HepG2 (cell line): Measurements from ENCODE around the gene PLEKHA5. TPM values are rescaled to one million over a fixed set of nuclear protein-coding genes. Genes with fewer than 3 reads are reported as not detected.

Experiments
- ATAC-seq: fragments of 200-7000 bp; cut with Tn5 transposase; 3 replicates; pipeline ENCODE4 v1.9.1; 2020; ENCODE audit warnings: mild to moderate bottlenecking, moderate library complexity
- BruUV-seq: library from RNA; stranded (reverse); fragments of 400-500 nt; replicated peaks from 2 replicates; lab custom pipeline; 2021; lab: Mats Ljungman, UMichigan
- CTCF ChIA-PET: fragments of 300-600 bp; formaldehyde crosslinking; extraction: SDS; loops from one replicate; lab custom pipeline; 2021; ENCODE audit warnings: low total read pairs, inconsistent platforms, low intra/inter-chr PET ratio; lab: Yijun Ruan, JAX
- POLR2A ChIA-PET: fragments of 350-600 bp; sonication (Branson Sonifier 250); formaldehyde crosslinking; loops from one replicate; lab custom pipeline; 2020; ENCODE audit warnings: antibody characterized with exemption, inconsistent platforms; lab: Yijun Ruan, JAX
- DNase-seq: peaks from one replicate; pipeline ENCODE4 v3.0.0-alpha.2; 2015; ENCODE audit warnings: low spot score
- FAIRE-seq: peaks from 3 replicates; lab custom pipeline; 2011; peaks lifted over from hg19 to GRCh38; lab: Jason Lieb, UNC
- H2AFZ ChIP-seq: one replicate; pipeline ENCODE4 v1.6.1; 2011; ENCODE audit warnings: low read length, inconsistent platforms
- H3K27ac ChIP-seq: fragments of 300-600 bp; 3 replicates; pipeline ENCODE4 v1.8.0; 2011; ENCODE audit warnings: mixed run types, mild to moderate bottlenecking, mixed read lengths, low read length, inconsistent platforms; ENCODE audit not compliant: insufficient read depth; ENCODE audit errors: extremely low read length
- H3K27me3 ChIP-seq, 2 experiments: fragments of 200-600 bp in 1 of 2; 2 replicates in 1 of 2; 3 replicates in 1 of 2; pipeline versions ENCODE4 v1.6.0 to v1.8.0; 2011; ENCODE audit warnings: low read length in 2 of 2, mild to moderate bottlenecking in 2 of 2, moderate library complexity in 2 of 2, inconsistent platforms in 1 of 2; ENCODE audit not compliant: insufficient read depth in 2 of 2, control insufficient read depth in 1 of 2
- H3K36me3 ChIP-seq, 2 experiments: fragments of 200-600 bp in 1 of 2; replicated peaks in 1 of 2; 2 replicates in 1 of 2; 3 replicates in 1 of 2; pipeline versions ENCODE4 v1.5.1 to v1.8.0; 2011; ENCODE audit warnings: low read length in 2 of 2, inconsistent platforms in 1 of 2; ENCODE audit not compliant: insufficient read depth in 2 of 2, control insufficient read depth in 1 of 2
- H3K4me1 ChIP-seq: 2 replicates; pipeline ENCODE4 v1.5.1; 2012; ENCODE audit warnings: low read length, inconsistent platforms; ENCODE audit not compliant: insufficient read depth
- H3K4me2 ChIP-seq: 2 replicates; pipeline ENCODE4 v1.6.0; 2011; ENCODE audit warnings: low read depth, low read length, inconsistent platforms
- H3K4me3 ChIP-seq, 3 experiments: fragments of 200-600 bp in 1 of 3; sonication (generic), shearing (Covaris generic) in 1 of 3; replicated peaks in 1 of 3; 2 replicates each; pipeline ENCODE4 v1.5.1; 2011 to 2016; ENCODE audit warnings: low read length in 3 of 3, inconsistent platforms in 2 of 3, low read depth in 2 of 3, mild to moderate bottlenecking in 2 of 3, control low read depth in 1 of 3, mixed read lengths in 1 of 3; ENCODE audit not compliant: insufficient read depth in 1 of 3
- H3K79me2 ChIP-seq: one replicate; pipeline ENCODE4 v1.6.1; 2011; ENCODE audit warnings: low read length, inconsistent platforms; ENCODE audit not compliant: insufficient read depth
- H3K9ac ChIP-seq: 2 replicates; pipeline ENCODE4 v1.6.0; 2011; ENCODE audit warnings: mild to moderate bottlenecking, low read depth, low read length, inconsistent platforms; ENCODE audit not compliant: insufficient read depth
- H3K9me3 ChIP-seq: 2 replicates; pipeline ENCODE4 v1.5.1; 2012; ENCODE audit warnings: mild to moderate bottlenecking, low read length
- H4K20me1 ChIP-seq: 2 replicates; pipeline ENCODE4 v1.6.0; 2011; ENCODE audit warnings: inconsistent platforms, mild to moderate bottlenecking, low read length, moderate library complexity; ENCODE audit not compliant: insufficient read depth
- MAFF ChIP-seq: IDR thresholded peaks from 2 replicates; pipeline ENCODE4 v1.6.1; 2011; ENCODE audit warnings: low read depth, low read length, improper control_type of control experiment
- MAFK ChIP-seq, 2 experiments: IDR thresholded peaks in 1 of 2; conservative IDR thresholded peaks in 1 of 2; 2 replicates each; pipeline ENCODE4 v1.6.1; 2011; ENCODE audit warnings: improper control_type of control experiment in 2 of 2, low read length in 2 of 2
- NR2F6 ChIP-seq, 2 experiments: IDR thresholded peaks; 2 replicates each; pipeline ENCODE4 v1.6.1; 2016; ENCODE audit warnings: antibody characterized with exemption in 1 of 2, mild to moderate bottlenecking in 1 of 2
- STAG1 ChIP-seq: sonication (generic); formaldehyde crosslinking; IDR thresholded peaks from 2 replicates; pipeline ENCODE4 v1.4.0; 2020; ENCODE audit warnings: missing genetic modification reagents
- THAP9 ChIP-seq: sonication (generic); formaldehyde crosslinking; IDR thresholded peaks from 2 replicates; pipeline ENCODE4; 2020; ENCODE audit warnings: missing genetic modification reagents, mild to moderate bottlenecking, borderline replicate concordance
- ZNF709 ChIP-seq: sonication (generic); formaldehyde crosslinking; IDR thresholded peaks from 2 replicates; pipeline ENCODE4 v1.5.0; 2020; ENCODE audit warnings: mild to moderate bottlenecking, missing genetic modification reagents
- WGBS: methylation state at CpG from one replicate; pipeline ENCODE4 v1.1.6; 2017; ENCODE audit warnings: low lambda C conversion rate; 5-methylcytosine and 5-hydroxymethylcytosine counted together
- in situ Hi-C: cut with HindIII; loops from 2 replicates; pipeline ENCODE4 v1.10.0; 2017; ENCODE audit warnings: low pct_unique_long_range_greater_than_20kb; ENCODE audit not compliant: extremely low pct_ligation_motif_present
- intact Hi-C: fragments of 100-400 bp; cut with micrococcal nuclease; formaldehyde crosslinking; loops from one replicate; pipeline ENCODE4 v1.10.0; 2022; ENCODE audit not compliant: unreplicated experiment
- polyA plus RNA-seq, 8 experiments: library from polyadenylated mRNA; depleted of rRNA in 3 of 8; stranded (reverse) in 7 of 8; unstranded in 1 of 8; fragments of >200 nt; fragmentation: Illumina TruSeq in 4 of 8; extraction: Trizol in 4 of 8; gene quantifications; 2 replicates each; pipeline versions ENCODE4 v1.2.1 to v1.2.3, GENCODE V29; 2011 to 2016; ENCODE audit warnings: low read depth in 4 of 8, missing spikeins in 1 of 8, mixed read lengths in 1 of 8; ENCODE audit not compliant: insufficient read depth in 1 of 8
- total RNA-seq, 5 experiments: library from RNA; depleted of rRNA; stranded (reverse); fragments of >200 nt; fragmentation: Illumina TruSeq; extraction: Trizol; gene quantifications; 2 replicates each; pipeline ENCODE4 v1.2.3, GENCODE V29; 2016; ENCODE audit warnings: low read depth in 1 of 5

The PLEKHA5 gene
- total and polyA plus RNA-seq, 2 of the 13 experiments (the other 11 are each of a cell fraction or from before 2014, with no cell fraction given), result 4.2 to 15.4 TPM

GRCh38 chr12:19179986-19180385 lies 50.5 kb downstream of the PLEKHA5 start:
- Histone ChIP-seq H3K27me3 (no peaks in the 10 kb centered on the region), H3K27ac (no peak overlapping the region), H3K79me2 (no peaks in the 10 kb centered on the region), H3K4me2 (no peak overlapping the region), H3K4me1 (no peaks in the 10 kb centered on the region), H3K9me3 (no peaks in the 10 kb centered on the region), H4K20me1 (no peaks in the 10 kb centered on the region), H2AFZ (no peak overlapping the region), H3K4me3 (no peak overlapping the region), H3K36me3 (no peaks in the 10 kb centered on the region), H3K9ac (no peak overlapping the region)
- WGBS, result 98% methylated on average over 4 of the region's 4 CpGs
- ChIA-PET CTCF (no interaction called here), POLR2A (no interaction called here)
- intact Hi-C loops, result loop anchor here (10.0 kb wide), 1 partner anchor 155 kb away; no protein-coding TSS in a partner anchor
- in situ Hi-C loops, result loop anchor here (10.0 to 25.0 kb wide), 2 partner anchors 315 to 743 kb away; no protein-coding TSS in a partner anchor
- DNase-seq (no peak), ATAC-seq (no peak), FAIRE-seq (no peak)
- BruUV-seq, result no TSS peak
- TF ChIP-seq THAP9 (CRISPR knock-in tag), result no peak

GRCh38 chr12:19181666-19182426 lies 52.3 kb downstream of the PLEKHA5 start:
- TF ChIP-seq MAFF (peak; percentile 36; the same call in 1 of the 2 replicates), MAFK (conservative IDR thresholded peaks at IDR 0.05 in 1 of 2, IDR thresholded peaks at IDR 0.05 in 1 of 2; ENCODE audit: low read length in 2 of 2) (peak; percentile 45 to 56), STAG1 (CRISPR knock-in tag) (peak; percentile 16; the same call in 1 of the 2 replicates), ZNF709 (CRISPR knock-in tag) (no peak), NR2F6 (IDR thresholded peaks at IDR 0.05) (no peak), NR2F6 (CRISPR knock-in tag; IDR thresholded peaks at IDR 0.05) (no peak)
- Histone ChIP-seq H3K9me3 (no peaks in the 10 kb centered on the region), H3K27ac (no peak overlapping the region), H3K27me3 (no peaks in the 10 kb centered on the region), H4K20me1 (no peaks in the 10 kb centered on the region), H3K4me1 (0 out of 2 replicates have a peak, but pooled peaks cover under 1% of the 10 kb centered on the region), H3K36me3 (no peaks in the 10 kb centered on the region), H3K4me2 (no peak overlapping the region), H3K9ac (no peak overlapping the region), H2AFZ (no peak overlapping the region), H3K79me2 (no peaks in the 10 kb centered on the region), H3K4me3 (no peak overlapping the region)
- ChIA-PET CTCF (no interaction called here), POLR2A (no interaction called here)
- 88% methylated on average over 8 of the region's 8 CpGs for WGBS
- intact Hi-C loops, result loop anchor here (10.0 kb wide), 1 partner anchor 157 kb away; no protein-coding TSS in a partner anchor
- in situ Hi-C loops, result loop anchor here (10.0 to 25.0 kb wide), 2 partner anchors 317 to 745 kb away; no protein-coding TSS in a partner anchor
- BruUV-seq, result no TSS peak
- DNase-seq, result no peak
- ATAC-seq, result no peak
- no peak for FAIRE-seq
